ENCODE data around the gene PLVAP.
A peak's percentile ranks its signal among the peaks of the same experiment; 100 is the strongest.

The PLVAP gene

GRCh38 chr19:17309198-17309964, 67.8 kb downstream of the PLVAP start, which contains the start of gene DDA1:
DDA1 (plus strand) TSS chr19:17309563; CDS start chr19:17309655, 92 bp downstream.
- peaks cover 16% of the 10 kb centered on the region for H3K36me3 ChIP-seq (ENCODE audit: control insufficient read depth, insufficient read depth, low read length)
- H3K27me3 ChIP-seq (replicated peaks; ENCODE audit: control insufficient read depth, insufficient read depth, low read length, poor library complexity, severe bottlenecking) = no peaks in the 10 kb centered on the region
- H3K27ac ChIP-seq (ENCODE audit: insufficient read depth, low read length, poor library complexity, severe bottlenecking) = peak within 1 kb of the TSS; percentile 83
- H3K9me3 ChIP-seq (ENCODE audit: control insufficient read depth, low read length) = no peaks in the 10 kb centered on the region
- peak; percentile 99 to 100 (median 99) for DNase-seq
- H3K4me3 ChIP-seq (ENCODE audit: insufficient read depth, low read depth, low read length, poor library complexity, severe bottlenecking) = peak within 1 kb of the TSS; percentile 76
- peaks cover 28% of the 10 kb centered on the region for H3K4me1 ChIP-seq (ENCODE audit: control insufficient read depth, insufficient read depth, low read length, poor library complexity, severe bottlenecking)

GRCh38 chr19:17307876-17308377, 69.2 kb downstream of the PLVAP start:
- Histone ChIP-seq H3K9me3 (ENCODE audit: control insufficient read depth, low read length) (no peaks in the 10 kb centered on the region), H3K4me1 (ENCODE audit: control insufficient read depth, insufficient read depth, low read length, poor library complexity, severe bottlenecking) (peaks cover 35% of the 10 kb centered on the region), H3K36me3 (ENCODE audit: control insufficient read depth, insufficient read depth, low read length) (peaks cover 8% of the 10 kb centered on the region), H3K27me3 (replicated peaks; ENCODE audit: control insufficient read depth, insufficient read depth, low read length, poor library complexity, severe bottlenecking) (no peaks in the 10 kb centered on the region), H3K27ac (ENCODE audit: insufficient read depth, low read length, poor library complexity, severe bottlenecking) (no peak overlapping the region), H3K4me3 (ENCODE audit: insufficient read depth, low read depth, low read length, poor library complexity, severe bottlenecking) (no peak overlapping the region)
- no peak for DNase-seq

DNA sequence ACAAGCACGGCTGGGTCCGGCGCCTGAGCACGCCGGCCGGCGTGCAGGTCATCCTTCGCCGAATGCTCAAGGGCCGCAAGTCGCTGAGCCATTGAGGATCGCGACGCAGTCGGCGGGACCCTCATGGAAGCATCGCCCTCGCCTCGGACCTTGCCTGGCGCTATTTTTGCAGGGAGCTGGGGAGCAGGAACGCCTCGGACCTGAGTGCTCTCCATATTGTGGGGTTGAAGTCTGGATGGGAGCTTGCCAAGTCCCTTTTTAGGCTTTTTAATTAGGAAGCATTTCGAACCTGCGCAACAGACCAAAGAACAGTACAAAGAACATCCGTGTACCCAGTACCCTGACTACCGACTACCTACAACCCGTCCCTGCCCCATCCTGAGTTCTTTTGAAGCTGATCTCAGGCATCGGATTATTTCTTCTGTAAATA, 70.8 kb downstream of the PLVAP start:
- Histone ChIP-seq H3K4me1 (ENCODE audit: control insufficient read depth, insufficient read depth, low read length, poor library complexity, severe bottlenecking) (peaks cover 43% of the 10 kb centered on the region), H3K4me3 (ENCODE audit: insufficient read depth, low read depth, low read length, poor library complexity, severe bottlenecking) (peak overlapping the region; percentile 60), H3K9me3 (ENCODE audit: control insufficient read depth, low read length) (no peaks in the 10 kb centered on the region), H3K36me3 (ENCODE audit: control insufficient read depth, insufficient read depth, low read length) (no peaks in the 10 kb centered on the region), H3K27ac (ENCODE audit: insufficient read depth, low read length, poor library complexity, severe bottlenecking) (peak overlapping the region; percentile 69), H3K27me3 (replicated peaks; ENCODE audit: control insufficient read depth, insufficient read depth, low read length, poor library complexity, severe bottlenecking) (no peaks in the 10 kb centered on the region)
- DNase-seq = no peak

DNA sequence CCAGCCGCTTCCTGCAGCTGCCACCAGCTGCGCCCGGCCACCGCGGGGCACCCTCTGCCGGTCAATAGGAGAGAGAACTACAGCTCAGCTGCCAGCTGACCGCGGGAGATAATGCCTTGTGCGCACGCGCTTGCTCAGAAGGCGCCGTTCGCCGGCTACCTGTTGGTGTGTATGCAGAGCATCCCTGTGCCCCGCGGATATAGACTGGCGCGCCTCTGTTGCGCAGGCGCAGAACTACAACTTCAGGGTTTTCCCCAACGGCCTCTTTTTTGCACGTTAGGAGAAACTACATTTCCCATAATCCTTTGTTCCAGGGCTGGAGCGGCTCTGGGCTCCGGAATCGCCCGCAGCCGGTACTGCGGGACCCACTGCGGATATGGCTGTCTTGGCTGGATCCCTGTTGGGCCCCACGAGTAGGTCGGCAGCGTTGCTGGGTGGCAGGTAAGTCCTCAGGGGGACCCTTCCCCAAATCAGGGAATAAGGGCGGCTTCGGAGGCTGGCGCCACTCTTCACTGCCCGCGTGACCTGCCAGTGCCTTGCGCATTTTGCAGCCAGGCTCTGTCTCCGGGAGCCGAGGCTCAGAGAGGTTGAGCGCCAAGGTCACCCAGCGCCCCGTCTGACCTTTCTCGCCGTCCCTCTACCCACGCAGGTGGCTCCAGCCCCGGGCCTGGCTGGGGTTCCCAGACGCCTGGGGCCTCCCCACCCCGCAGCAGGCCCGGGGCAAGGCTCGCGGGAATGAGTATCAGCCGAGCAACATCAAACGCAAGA, 71.4 kb downstream of the PLVAP start, which contains the start of gene MRPL34:
TSS of gene MRPL34 (plus strand) at position 356 of the 768 bp plus-strand sequence. CDS start at position 377, 21 bp downstream.
- no peaks in the 10 kb centered on the region for H3K27me3 ChIP-seq (replicated peaks; ENCODE audit: control insufficient read depth, insufficient read depth, low read length, poor library complexity, severe bottlenecking)
- no peaks in the 10 kb centered on the region for H3K9me3 ChIP-seq (ENCODE audit: control insufficient read depth, low read length)
- no peaks in the 10 kb centered on the region for H3K36me3 ChIP-seq (ENCODE audit: control insufficient read depth, insufficient read depth, low read length)
- DNase-seq = peak; percentile 91 to 96 (median 95)
- H3K27ac ChIP-seq (ENCODE audit: insufficient read depth, low read length, poor library complexity, severe bottlenecking) = peak within 1 kb of the TSS; percentile 69
- H3K4me1 ChIP-seq (ENCODE audit: control insufficient read depth, insufficient read depth, low read length, poor library complexity, severe bottlenecking) = peaks cover 40% of the 10 kb centered on the region
- H3K4me3 ChIP-seq (ENCODE audit: insufficient read depth, low read depth, low read length, poor library complexity, severe bottlenecking) = peak within 1 kb of the TSS; percentile 60

DNA sequence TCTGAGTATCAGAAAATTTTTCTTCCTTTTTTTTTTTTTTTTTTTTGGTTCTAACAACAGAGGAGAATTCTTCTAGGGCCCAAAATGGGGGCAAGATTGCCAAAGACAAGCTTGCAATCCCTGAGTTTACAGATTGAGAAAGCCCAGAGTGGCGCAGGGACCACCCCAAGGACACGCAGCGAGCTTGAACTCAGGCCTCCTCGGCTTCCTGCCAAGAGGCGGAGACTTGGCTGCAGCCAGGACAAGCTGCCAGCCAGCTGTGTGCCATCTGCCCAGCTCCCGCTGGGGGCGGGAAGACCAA, 72.0 kb downstream of the PLVAP start:
- no peaks in the 10 kb centered on the region for H3K36me3 ChIP-seq (ENCODE audit: control insufficient read depth, insufficient read depth, low read length)
- H3K4me1 ChIP-seq (ENCODE audit: control insufficient read depth, insufficient read depth, low read length, poor library complexity, severe bottlenecking) = peaks cover 35% of the 10 kb centered on the region
- H3K27ac ChIP-seq (ENCODE audit: insufficient read depth, low read length, poor library complexity, severe bottlenecking) = peak overlapping the region; percentile 19
- no peaks in the 10 kb centered on the region for H3K9me3 ChIP-seq (ENCODE audit: control insufficient read depth, low read length)
- H3K27me3 ChIP-seq (replicated peaks; ENCODE audit: control insufficient read depth, insufficient read depth, low read length, poor library complexity, severe bottlenecking) = no peaks in the 10 kb centered on the region
- H3K4me3 ChIP-seq (ENCODE audit: insufficient read depth, low read depth, low read length, poor library complexity, severe bottlenecking) = peak overlapping the region; percentile 7
- DNase-seq = no peak

- Histone ChIP-seq H3K4me1 (ENCODE audit: control insufficient read depth, insufficient read depth, low read length, poor library complexity, severe bottlenecking) (peaks cover 31% of the 10 kb centered on the region), H3K27ac (ENCODE audit: insufficient read depth, low read length, poor library complexity, severe bottlenecking) (peak overlapping the region; percentile 19), H3K36me3 (ENCODE audit: control insufficient read depth, insufficient read depth, low read length) (no peaks in the 10 kb centered on the region), H3K9me3 (ENCODE audit: control insufficient read depth, low read length) (no peaks in the 10 kb centered on the region), H3K27me3 (replicated peaks; ENCODE audit: control insufficient read depth, insufficient read depth, low read length, poor library complexity, severe bottlenecking) (no peaks in the 10 kb centered on the region), H3K4me3 (ENCODE audit: insufficient read depth, low read depth, low read length, poor library complexity, severe bottlenecking) (peak overlapping the region; percentile 7)
- DNase-seq = no peak
Measured at GRCh38 chr19:17304386-17305215, 72.5 kb downstream of the PLVAP start.

GRCh38 chr19:17303940-17304267, 73.2 kb downstream of the PLVAP start:
- no peak for DNase-seq
- Histone ChIP-seq H3K27ac (ENCODE audit: insufficient read depth, low read length, poor library complexity, severe bottlenecking) (no peak overlapping the region), H3K4me1 (ENCODE audit: control insufficient read depth, insufficient read depth, low read length, poor library complexity, severe bottlenecking) (peaks cover 31% of the 10 kb centered on the region), H3K36me3 (ENCODE audit: control insufficient read depth, insufficient read depth, low read length) (no peaks in the 10 kb centered on the region), H3K9me3 (ENCODE audit: control insufficient read depth, low read length) (no peaks in the 10 kb centered on the region), H3K27me3 (replicated peaks; ENCODE audit: control insufficient read depth, insufficient read depth, low read length, poor library complexity, severe bottlenecking) (no peaks in the 10 kb centered on the region), H3K4me3 (ENCODE audit: insufficient read depth, low read depth, low read length, poor library complexity, severe bottlenecking) (no peak overlapping the region)

DNA sequence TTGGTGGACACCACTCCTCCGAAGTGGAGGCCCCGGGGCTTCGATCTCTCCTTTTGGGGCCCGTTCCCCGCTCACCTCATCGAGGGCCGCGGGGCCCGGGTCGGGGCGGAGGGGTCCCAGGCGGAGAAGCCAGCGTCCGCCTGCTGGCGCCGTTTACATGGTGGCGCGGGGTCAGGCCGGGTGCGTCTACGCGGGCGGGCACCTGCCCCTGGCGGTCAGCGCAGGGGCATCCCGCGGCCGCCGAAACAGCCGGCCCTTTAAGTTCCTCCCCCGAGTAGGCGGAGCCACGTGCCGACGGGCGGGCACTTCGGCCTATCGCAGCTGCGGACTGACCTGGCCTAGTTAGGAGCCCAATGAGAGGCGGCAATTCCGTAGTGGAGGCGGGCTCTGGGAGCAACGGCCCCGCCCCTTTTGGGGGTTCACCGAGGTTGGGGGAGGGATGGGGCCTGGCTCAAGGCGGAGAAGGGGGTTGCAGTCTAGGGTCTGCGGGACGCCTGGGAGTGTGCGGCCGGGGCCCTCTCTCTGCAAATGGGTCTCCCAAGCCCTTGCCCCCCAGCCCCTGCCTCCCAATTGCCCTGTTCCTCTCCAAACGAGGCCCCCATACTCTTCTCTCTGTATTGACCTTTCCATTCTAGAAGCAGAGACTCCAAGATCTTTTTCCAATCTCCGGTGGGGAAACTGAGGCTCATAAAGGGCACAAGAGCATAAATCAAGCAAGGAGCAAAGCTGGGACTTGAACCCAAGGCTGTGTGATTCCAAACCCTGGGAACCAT, 73.8 kb downstream of the PLVAP start, which contains the start of gene ABHD8:
TSS of gene ABHD8 (minus strand) at position 259 of the 773 bp plus-strand sequence. CDS start 1,809 bp downstream, outside the sequence.
- DNase-seq = peak; percentile 84 to 92 (median 86)
- Histone ChIP-seq H3K27ac (ENCODE audit: insufficient read depth, low read length, poor library complexity, severe bottlenecking) (peak within 1 kb of the TSS; percentile 74), H3K36me3 (ENCODE audit: control insufficient read depth, insufficient read depth, low read length) (no peaks in the 10 kb centered on the region), H3K27me3 (replicated peaks; ENCODE audit: control insufficient read depth, insufficient read depth, low read length, poor library complexity, severe bottlenecking) (no peaks in the 10 kb centered on the region), H3K4me1 (ENCODE audit: control insufficient read depth, insufficient read depth, low read length, poor library complexity, severe bottlenecking) (peaks cover 31% of the 10 kb centered on the region), H3K9me3 (ENCODE audit: control insufficient read depth, low read length) (no peaks in the 10 kb centered on the region), H3K4me3 (ENCODE audit: insufficient read depth, low read depth, low read length, poor library complexity, severe bottlenecking) (peak within 1 kb of the TSS; percentile 95)
